SHP77 treated with DMSO at 0.1 percent for 48 hours (cell line): ENCODE measurements around the gene C6orf89.
"Not testable (repeated sequence)": the region's sequence is repeated elsewhere in the genome, so short reads cannot be mapped to it uniquely, and the experiment has no call there.

Experiments used
- DNase-seq: peaks from one replicate; lab custom pipeline; 2025; lab: John Stamatoyannopoulos, UW

The C6orf89 gene

DNA sequence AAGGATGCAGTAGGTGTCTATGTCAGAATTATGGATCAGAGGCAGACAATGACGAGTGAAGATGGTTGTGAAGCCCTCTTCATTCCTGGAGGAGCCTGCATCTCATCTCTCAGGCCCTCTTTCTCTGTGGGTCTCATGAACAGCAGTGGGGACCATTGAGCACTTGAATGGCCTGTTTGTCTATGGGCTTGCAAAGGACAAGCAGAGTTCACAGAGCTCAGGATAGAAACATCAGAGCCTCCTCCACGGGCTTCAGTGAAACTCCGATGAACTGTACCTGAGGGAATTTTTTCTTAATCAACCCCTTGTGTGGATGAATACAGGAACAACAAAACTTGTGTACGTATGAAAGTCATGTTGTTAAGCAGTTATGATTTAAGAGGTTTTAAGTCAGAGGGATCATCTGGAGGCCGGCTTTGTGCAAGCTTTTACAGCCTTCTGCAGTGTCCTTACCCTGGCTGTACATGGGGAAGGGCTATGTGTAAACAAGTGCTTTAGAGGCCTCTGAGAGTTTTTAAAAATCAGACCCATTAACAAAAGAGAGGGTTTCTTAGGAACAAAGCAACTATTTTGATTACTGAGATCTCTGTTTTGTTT lies 39.1 kb downstream of the C6orf89 start:
- DNase-seq, result no peak

DNA sequence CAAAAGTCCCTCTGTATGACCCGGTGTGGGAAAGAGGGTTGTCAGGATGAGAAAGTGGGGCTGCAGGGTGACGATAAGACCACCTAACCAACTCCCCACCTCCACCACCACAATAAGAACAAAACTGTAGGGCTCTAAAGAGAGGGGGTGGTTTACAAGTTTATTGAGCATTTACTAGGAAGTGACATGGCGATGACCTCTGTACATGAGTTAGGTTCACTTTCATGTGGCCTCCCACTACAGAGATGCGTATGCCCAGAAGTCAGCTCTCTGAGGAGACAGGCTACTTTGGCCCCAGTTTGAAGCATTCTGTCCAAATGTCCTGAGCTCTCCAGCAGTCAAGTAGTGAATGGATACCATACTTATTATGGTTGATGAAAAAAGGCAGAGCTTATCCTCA lies 40.1 kb downstream of the C6orf89 start:
- DNase-seq, result no peak

DNA sequence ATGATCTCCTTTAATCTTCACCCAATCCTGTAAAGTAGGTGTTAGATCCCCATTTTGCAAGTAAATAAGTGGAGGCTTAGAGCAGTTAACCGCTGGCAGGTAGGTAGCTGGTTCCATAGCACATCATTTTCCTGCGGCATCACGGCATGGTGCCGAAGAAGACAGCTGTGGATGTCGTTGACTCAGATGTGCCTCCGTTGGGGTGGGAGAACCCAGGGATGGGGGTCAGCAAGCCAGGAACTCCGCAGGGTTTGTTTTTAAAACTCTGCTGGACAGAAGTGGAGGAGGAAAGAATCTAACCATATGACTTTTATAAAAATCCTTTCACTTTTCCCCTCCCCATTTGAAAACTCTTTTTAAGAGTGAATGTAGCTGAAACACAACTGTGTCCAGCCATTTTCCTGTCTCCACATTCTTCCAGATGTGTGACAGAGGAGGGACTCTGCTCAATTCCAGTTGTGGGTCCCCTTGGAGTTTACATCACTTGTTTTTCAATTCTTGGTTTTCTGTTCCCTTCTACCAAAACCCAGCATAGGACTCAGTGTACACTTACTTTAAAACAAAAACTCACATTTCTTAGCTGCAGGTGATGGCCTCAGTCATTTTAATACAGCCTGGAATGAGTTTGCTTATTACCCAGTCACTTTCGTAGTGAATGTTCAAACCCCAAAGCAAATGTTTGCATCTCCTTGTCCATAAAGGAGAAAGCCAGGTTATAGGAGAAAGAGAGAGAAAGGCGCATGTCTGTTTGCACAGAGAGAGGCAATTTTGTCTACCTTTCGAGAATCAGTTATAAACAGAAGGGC lies 41.2 kb downstream of the C6orf89 start:
- DNase-seq, result no peak

DNA sequence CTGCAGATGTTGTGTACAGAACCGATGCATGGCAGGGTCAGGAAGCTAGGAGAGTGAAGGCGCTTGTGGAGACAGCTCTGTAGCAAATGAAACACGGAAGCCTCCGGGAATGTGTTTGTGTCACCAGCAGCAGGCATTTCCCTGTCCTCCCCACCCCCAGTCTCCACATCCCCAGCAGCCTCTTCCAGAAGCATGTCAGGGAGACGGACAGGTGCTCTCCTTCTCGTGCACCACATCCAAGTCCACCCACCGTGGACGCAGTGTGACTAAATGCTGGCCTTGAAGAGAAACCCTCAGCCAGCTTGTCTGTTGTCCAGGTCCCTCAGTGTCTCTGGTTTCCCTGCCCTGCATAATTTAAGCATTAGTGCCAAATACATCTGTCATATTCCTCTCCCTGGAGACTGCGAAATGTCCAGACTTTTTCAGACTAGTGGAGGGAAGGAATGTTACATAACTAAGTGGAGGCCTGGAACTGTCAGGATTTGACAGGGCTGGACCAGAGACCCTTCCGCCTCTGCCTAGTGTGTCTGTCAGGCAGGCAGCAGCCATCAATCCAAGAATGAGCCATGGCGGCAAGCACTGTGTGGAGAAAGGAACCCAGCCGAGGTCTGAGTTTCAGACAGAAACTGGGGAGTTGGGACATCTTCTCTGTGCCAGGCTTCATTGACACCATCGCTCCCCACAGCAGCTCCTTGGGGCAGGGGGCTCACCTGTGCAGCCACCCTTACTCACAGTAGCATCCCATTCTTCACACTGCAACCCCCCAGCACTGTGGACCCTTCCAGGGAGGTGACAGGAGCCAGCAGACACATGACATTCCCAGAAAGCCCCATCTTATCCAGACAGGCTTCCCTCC lies 42.2 kb downstream of the C6orf89 start:
- no peak for DNase-seq

DNA sequence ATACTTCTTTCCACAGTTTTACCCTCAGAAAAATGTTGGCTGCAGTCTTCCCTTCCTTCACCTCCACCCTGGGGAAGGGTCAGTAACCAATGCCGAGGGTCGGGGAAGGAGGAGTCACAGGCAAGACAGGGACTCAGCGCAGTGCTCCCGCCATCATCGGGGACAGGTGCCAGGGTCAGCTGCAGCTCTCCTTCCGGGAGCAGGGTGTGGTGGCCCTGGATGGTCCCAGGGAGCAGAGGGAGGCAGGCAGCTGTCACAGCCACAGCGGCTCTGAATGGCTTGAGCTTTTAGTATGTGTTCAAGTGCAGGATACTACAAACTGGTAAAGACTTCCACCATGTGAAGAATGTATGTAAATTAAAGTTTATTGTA lies 42.8 kb downstream of the C6orf89 start:
- DNase-seq, result peak; percentile 35

DNA sequence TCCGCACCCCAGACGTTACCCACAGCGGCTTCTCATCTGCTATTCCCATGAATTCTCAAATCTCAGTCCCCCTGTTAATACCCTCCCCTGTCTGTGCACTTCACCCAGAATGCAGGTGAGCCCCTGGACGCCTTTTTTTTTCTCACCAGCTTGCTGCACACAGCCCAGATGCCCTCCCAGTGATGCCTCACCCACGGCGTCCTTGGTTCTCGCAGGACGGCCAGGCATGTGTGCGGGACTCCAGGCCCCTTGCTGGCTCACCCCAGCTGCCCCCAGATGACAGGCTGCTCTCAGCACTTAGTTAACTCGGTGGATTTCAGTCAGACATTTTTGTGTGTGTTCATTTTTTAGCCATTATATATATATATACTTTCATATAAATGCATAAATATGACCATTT lies 43.4 kb downstream of the C6orf89 start:
- DNase-seq, result no peak

DNA sequence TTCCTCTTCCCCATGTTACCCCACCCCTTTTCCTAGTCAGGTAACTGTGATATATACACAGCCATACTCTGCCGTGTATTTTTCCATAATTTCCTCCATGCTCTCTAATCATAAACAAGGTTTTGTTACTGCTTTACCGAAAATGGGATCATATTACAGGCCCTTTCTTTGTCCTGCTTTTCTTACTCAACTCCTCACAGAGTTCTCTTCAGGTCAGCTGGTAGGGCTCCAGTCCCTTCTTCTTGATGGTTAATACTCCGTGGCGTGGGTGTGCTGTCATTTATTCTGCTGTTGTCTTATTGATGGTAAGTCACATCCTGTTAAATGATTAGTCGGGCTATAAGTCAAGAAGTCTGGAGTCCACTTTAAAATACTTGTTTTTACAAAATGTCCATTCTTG lies 43.9 kb downstream of the C6orf89 start:
- no peak for DNase-seq

DNA sequence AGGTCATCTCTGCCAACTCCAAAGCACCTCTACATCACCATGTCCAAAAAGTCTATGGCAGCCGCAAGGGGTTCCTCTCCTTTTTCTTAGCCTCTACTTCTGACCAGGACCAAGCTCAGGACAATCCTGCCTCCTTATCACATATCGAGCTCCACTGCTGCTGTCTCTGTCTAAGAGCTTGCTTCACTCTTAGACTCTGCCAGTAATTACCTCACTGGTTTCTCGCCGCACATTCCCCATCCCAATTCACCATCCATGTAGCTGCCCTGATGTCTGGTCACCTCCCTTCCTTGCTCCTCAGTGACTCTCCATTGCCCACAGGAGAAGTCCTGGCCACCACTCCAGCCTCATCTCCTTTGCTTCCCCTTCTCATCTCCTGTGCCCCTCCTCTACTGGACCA lies 44.7 kb downstream of the C6orf89 start:
- no peak for DNase-seq

DNA sequence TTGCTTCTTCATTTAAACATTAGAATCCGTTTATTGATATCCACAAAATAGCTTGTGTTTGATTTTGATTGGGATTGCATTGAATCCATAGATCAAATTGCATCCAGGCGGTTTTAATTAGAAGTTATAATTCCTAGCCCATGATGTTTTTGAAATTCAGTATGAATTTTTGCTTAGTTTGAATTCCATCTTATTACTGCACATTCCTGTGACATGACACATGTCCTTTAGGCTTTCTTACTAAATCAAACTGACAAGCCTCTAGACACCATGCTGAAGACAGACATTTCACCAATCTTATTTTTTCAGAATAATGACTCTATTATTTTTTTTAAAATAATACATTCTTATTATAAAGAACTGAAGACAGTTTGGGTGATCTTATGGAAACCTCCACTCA lies 47.4 kb downstream of the C6orf89 start:
- DNase-seq, result no peak

DNA sequence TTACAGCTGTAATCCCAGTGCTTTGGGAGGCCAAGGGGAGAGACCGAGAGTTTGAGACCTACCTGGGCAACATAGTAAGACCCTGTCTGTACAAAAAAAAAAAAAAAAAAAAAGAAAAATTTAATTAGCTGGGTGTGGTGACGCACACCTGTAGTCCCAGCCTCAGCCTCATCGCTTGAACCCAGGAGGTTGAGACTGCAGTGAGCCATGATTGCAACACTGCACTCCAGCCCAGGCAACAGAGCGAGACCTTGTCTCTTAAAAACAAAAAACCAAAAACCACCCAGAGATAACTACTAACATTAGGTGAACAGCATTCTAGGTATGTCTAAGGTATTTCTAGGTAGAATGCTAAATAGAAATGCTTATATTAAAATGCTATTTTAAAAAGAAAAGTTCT lies 47.8 kb downstream of the C6orf89 start:
- no peak for DNase-seq

DNA sequence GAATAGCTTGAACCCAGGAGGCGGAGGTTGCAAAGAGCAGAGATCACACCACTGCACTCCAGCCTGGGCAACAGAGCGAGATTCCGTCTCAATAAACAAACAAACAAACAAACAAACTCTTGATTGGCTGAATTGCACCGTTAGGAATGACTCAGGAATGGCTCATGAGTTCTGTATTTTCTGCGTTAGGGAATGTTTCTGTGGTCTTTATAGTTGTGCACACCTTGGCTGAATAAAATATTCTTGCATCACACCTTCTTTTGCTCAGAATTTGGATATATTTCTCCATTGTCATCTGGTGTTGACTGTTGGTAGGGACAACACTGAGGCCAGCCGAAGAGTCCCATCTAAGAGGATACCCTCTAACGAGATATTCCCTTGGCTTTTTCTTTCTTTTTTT lies 49.1 kb downstream of the C6orf89 start:
- DNase-seq, result no peak

DNA sequence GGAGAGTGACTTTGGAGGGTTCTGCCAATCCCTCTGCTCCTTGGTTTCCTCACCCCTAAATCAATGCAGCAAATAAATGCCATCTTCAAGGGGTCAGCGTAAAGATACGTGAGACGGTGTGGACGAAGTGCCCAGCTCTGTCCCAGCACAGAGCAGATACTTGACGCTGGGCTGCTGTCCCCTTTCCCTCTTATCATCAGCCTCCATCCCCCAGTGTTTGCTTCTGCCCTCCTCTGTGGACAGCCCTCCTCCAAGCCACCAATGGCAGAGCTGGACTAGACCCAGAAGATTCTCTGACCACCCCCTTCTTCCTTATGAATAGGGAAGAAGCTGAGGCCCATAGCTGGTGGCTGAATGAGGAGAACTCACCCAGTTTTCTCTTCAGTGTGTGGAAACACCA lies 51.1 kb downstream of the C6orf89 start:
- no peak for DNase-seq

DNA sequence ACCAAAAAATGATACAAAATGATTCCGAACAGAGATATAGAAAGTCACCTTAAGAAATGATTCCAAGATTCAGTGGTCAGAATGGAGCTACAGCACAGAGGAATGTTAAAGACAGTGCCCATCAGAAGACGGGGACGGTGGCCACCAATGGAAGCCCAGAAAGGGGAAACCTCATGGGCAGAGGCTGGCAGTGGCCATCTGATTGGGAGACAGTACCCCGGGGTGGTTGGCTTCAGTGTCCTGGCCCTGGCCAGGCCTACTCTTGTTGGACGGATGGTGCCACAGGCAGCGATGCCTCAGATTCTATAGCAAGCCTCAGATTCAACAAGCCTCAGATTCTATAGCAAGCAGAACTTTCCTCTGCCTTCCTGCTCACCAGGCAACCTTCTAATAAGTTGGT lies 52.1 kb downstream of the C6orf89 start:
- no peak for DNase-seq

DNA sequence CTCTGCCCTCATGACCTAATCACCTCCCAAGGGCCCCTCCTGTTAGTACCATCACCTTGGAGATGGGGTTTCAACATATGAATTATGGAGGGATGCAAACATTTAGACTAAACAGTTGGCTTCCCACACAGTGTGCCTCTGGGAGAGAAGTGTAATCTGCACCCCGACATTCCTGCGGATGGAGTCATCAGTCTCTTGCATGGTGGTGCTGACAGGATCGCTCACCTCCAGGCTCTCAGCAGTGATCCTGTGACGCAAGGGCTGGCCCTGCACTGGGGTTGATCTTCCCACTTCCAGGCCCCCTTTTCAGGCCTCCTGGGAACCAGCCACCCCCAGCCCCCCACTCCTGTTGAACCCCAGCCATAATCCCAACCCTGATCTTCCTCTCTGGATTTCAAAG lies 52.8 kb downstream of the C6orf89 start:
- DNase-seq, result no peak

DNA sequence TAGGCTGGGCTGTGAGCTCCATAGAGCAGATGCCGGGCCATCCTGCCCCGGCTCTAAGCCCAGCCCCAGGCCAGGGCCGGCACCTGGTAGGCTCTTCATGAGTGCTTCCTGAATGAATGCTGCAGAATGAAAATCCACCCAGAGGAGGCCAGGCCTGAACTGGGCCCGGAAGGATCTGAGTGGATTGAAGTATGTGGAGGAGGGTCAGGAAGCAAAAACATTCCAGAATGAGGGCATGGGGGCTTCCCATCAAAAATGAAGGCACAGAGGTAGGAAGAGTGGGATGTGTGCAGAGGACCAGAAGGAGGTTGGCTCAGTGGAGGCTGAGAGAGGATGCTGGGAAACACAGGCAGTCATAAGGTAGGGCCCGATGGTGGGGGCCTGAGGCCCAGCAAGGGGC lies 53.3 kb downstream of the C6orf89 start:
- DNase-seq, result not testable (repeated sequence)

DNA sequence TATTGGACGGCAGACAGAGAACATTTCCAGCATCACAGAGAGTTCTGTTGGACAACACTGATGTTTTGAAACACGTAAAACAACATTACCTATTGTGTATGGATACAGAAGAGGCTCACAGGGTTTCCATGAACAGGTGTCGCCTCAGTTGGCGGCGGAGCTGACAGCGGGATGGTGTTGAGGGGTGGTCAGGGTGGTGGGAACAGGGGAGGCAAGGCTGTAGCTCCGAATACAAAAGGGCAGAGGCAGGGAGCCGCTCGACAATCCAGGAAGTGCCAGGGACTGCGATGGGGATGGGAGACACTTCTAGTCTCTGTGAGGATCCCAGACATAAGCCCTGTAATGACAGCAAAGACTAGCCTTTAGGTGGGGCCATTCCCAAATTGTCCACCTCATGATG lies 54.3 kb downstream of the C6orf89 start:
- DNase-seq, result no peak

DNA sequence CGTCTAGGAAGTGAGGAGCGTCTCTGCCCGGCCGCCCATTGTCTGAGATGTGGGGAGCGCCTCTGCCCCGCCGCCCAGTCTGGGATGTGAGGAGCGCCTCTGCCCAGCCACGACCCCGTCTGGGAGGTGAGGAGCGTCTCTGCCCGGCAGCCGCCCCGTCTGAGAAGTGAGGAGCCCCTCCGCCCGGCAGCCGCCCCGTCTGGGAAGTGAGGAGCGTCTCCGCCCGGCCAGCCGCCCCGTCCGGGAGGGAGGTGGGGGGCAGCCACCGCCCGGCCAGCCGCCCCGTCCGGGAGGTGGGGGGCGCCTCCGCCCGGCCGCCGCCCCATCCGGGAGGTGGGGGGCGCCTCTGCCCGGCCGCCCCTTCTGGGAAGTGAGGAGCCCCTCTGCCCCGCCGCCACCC lies 55.8 kb downstream of the C6orf89 start:
- DNase-seq, result not testable (repeated sequence)

DNA sequence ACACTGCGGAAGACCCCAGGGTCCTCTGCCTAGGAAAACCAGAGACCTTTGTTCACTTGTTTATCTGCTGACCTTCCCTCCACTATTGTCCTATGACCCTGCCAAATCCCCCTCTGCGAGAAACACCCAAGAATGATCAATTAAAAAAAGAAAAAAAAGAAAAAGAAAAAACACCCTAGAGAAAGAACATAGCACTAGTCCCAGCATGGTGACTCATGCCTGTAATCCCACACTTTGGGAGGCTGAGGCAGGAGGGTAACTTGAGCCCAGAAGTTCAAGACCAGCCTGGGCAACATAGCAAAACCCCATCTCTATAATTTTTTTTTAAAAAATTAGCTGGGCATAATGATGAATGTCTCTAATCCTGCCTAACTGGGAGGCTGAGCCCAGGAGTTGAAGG lies 56.6 kb downstream of the C6orf89 start:
- not testable (repeated sequence) for DNase-seq

DNA sequence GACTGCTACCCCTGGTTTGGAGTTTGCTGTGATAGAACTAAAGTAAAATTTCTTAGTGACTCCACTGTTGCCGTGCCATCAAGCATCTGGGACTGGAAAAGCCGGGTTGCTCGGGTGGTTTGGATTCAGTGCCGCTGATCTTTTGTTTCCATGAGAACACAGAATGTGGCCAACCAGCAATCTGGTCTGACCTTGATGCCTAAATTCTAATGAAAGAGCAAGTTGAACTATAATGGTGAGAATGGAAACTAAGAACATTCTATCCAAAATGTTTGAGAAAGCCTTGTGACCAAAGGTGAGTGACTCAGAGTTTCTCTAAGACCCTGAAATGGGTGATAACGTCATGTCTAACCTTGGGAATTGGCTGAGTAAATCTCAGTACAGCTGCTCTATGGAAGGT lies 58.9 kb downstream of the C6orf89 start:
- DNase-seq, result no peak

DNA sequence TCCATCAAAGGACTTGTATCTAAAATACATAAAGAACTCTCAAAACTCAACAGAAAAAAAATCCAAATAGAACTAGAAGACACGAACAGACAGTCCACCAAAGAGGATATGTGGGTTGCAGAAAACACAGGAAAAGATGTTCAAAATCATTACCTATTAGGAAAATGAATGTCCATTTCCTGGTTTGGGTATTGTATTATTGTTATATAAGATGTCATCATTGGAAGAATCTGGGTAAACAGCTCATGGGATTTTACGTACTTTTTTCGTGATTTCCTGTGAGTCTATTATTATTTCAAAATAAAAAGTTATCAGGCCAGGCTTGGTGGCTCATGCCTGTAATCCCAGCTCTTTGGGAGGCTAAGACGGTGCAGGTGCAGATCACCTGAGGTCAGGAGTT lies 59.5 kb downstream of the C6orf89 start:
- no peak for DNase-seq

DNA sequence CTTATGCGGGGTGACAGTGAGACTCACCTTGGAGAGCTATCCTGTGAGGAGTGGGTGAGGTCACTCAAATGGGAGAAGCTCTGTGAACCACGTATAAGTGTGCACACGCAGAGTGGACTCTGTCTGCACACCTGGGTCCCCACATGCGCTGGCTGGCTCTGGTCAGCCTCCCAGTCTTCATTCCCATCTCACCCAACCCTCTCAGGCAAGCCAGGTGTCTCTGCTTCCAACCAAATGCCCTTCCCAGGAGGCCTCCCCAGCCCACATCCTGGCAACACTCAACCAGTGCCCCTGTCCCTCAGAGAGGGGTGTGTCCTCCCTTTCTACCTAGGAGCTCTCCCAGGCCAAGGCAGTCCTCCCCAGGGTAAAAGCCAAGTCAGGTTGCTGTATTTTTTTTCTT lies 60.8 kb downstream of the C6orf89 start:
- DNase-seq, result no peak

DNA sequence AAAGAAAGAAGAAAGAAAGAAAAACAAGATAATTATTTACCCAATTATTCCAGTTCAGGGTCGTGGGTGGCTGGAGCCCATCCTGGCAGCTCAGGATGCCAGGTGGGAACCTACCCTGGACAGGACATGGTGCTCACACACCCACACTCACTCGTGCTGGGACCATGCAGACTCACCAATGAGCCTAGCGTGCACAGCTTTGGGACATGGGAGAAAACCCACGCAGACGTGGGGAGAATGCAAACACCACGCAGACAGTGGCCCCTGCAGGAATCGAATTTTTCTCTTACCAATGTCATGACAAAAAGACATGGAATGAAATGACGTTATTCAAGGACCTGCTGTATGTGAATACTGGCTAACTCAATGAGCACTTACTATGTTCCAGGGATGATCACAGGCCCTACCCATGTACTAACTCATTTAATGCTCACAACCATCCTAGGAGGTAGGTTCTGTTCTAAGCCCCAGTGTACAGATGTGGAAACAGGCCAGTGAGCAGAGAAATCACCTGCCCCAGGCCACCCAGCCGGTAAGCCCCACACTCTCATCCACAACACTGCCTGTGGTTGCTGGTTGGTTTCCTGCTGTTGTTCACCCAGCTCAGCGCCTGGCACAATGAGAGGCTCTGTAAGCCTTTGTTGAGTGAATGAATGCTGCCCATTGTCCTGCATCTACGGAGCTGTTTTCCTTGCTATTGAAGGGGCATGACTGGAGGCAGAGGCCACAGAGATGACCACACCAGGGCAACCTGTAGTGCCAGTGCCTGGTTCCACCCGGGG lies 62.0 kb downstream of the C6orf89 start:
- no peak for DNase-seq
